ENCODE measurements around the gene PPFIBP2.

Gene PPFIBP2

DNA sequence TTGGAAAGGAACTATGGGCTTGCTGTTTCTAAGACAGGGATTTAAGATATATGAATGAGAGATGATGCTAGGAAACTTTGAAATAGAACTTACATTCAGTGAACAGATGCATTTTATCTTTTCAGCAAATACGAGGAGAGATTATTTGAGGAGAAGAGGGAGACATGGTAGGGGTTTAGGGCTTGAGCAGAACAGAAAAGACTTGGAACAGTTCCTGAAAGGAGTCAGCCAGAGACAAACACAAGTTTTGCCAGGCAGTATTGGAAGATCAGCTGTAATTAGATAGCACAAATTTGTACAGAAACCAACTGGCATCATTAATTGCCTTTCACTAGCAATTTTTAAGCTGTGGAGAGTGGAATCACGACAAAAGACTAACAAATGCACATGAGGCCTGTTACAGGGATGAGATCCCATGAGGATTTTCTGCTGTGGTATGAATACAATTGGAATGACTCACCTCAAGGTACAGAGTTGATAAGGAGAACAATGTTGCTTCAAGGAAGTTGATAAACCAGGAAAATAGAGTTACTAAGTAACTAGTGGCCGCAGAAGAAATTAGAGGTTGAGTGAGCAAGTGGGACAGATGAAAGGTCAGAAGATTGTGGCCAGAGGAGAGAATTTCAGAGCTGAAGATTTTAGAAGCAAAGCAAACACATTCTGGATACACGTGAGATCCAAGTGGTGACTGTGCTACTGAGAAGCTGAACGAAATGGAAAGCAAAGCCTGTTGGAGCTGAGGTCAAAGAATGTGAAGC, 91.6 kb downstream of the PPFIBP2 start:
- no peak for FAIRE-seq

DNA sequence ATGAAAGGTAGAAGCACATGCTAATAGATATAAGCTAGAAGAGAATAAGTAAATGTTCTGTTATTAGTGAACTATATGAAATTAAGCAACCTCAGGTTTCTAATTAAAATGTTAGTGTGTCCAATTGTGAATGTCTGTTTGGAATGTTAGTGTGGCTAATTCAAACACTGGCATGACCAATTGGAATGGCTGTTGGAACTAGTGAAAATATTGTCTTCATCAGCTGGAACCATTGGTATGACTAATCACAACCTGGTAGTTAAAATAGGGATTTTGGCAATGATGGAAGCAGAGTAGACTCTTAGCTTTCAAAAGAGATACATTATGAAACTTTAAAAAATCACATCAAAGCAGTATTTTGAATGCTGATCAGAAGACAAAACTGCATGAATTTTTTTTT, 92.7 kb downstream of the PPFIBP2 start:
- FAIRE-seq: no peak

DNA sequence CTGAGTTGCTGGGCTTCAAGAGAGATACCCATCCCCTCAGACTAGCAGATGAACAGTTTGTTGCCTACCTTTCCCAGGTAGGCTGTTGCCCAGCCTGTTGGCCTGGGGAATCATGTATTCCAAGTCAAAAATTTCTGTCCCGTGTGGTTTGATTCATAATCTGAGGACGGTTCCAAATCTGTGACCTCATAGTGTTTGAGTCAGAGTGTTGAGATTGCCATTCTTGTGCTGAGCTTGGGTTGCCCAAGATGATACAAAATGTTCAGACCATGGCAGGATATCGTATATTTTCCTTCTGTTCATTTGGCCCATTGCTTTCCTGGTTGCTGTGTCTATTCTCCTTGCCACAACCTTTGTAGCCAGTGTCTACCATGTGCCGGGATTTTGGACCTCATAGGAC, 95.2 kb downstream of the PPFIBP2 start:
- no peak for FAIRE-seq

DNA sequence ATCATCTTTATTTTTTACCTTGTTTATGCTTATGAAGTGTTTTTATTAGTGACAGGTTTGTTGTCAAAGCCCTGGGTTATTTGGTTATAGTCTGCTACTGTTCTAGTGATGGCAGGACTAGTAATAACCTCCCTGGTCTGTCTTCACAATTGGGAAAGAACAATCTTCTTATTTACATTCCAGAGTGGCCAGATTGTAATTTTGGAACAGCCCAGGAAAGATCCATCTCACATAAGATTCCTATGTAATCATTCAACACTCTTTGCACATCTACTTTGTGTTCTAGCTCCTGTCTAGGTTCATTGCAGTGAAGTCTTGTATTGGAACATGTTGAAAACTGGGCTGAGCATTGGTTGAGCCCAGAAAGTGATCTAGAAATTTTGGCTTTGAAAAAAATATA, 95.7 kb downstream of the PPFIBP2 start:
- no peak for FAIRE-seq

DNA sequence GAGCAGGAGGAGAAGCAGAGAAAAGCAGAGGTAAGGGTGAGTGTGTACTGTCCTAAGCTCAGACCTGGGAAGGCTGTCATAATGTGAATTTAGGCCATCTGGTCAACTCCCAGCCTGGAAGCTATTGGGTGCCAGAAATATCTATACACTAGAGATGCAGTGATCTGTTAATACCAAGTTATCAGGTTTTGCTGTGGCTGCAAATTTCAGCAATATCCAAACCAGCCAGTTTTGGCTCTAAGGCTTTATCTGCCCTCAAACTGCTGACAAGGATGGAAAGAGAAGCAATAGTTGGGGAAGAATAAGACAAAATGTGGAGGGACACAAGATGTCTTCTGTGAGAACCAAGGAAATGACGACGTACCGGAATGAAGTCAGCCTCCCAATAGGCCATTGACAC, 96.6 kb downstream of the PPFIBP2 start:
- FAIRE-seq: no peak

DNA sequence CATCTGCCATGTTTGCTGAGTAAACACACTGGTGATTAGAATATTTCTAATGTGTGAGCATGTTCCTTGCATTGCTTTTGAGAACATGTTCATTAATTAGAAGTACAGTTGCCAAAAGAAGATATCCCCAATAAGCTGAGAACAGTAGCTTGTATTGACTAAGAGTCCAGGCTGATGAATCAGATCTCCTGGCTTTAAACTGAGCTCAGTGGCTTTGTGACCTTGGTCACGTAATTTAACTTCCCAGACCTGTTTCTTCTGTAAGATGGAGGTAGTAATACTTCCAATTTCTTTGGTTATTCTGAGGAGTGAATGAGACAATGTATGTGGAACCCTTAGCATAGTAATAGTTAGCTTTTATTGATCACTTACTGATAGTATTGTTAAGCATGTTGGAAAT, 97.6 kb downstream of the PPFIBP2 start:
- FAIRE-seq: no peak

DNA sequence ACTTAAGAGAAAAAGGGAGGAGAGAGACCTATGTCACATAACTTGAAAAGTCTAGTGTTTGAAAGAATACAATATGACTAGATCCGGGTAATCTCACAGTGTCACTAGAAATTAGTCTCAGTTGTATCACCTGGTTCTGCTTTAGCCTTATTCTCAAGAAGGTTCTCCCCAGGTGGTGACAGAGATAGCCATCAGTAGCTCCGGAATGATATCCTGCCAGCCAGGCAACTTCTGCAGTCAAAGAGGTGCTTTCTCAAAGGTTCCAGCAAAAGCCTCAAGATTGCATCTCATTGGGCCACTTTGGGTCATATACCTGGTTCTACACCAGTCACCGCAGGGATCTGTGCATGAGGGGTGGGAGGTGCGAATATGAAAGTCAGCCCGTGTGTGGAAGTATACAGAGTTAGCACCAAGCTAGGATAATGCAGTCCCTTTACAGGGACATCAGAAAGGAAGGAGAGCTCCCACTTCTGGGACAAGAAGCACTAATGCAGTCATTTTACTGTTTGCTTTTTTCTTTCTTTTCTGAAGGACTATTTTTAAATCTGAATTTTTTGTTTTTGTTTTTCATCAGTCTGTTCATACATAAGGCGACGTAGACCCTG, 98.4 kb downstream of the PPFIBP2 start:
- no peak for FAIRE-seq

DNA sequence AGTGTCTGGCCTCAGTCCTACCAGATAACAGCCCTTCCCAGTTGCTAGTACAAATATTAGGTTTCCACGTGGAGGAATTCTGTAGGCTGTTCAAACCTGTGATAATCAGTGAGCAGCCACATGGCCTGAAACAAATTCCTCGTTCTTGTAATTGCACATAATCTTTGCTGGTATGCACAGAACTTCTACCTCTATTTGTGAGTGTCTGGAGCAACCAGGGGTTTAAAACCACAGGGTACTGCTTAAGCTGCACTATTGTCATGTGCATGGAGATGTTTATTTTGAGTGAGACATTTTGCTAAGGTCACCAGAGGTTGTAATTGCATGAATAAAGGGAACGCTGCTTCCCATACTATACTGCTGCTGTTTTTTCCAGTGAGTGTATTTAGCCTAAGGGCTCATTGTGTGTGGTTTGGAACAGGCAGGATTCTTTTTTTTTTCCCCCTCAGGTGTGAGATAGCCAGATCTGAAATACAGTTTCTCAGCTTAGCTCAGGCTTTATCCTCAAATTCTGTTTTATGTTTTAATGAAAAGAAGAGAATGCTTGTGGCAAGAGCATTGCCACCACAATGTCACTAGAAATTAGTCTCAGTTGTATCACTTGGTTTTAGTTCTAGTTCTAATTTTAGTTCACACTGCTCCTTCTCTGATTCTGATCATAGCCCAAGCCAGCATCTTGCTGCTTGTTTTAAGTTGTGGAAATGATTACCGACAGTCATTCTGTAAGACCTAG, 99.0 kb downstream of the PPFIBP2 start:
- no peak for FAIRE-seq

DNA sequence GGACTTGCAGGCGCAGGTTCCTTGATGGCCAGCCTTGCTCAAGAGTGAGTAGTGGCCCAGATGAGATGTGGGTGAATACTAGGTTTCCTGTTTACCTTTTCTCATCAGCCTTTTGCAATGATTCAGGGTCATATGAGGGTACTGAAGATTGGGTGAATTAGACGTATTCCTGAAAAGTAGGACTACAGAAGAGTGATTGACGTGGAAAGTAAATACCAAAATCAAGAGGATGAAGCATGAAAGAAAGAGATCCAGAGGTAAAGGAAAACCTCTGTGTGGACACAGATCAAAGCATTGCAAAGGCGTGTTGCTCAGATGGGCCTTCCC, 99.6 kb downstream of the PPFIBP2 start:
- FAIRE-seq: no peak

DNA sequence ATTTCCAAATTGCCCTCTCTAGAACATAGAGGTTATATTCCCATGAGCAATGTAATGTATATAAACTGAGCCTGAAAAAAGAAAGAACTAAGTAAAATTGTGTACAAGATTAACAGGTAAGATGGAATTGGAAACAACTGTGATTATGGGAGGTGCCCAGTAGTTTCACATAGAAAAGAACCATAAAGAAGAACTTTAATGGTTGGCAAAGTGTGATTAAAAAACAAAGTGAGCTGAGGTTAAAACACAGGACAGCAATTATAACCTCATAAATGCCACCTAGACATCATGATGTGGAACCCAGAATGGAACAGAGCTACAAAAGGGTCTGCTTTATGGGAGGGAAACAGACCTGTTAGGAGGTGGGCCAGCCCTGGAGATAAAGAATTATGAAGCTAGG, 100.9 kb downstream of the PPFIBP2 start:
- no peak for FAIRE-seq

DNA sequence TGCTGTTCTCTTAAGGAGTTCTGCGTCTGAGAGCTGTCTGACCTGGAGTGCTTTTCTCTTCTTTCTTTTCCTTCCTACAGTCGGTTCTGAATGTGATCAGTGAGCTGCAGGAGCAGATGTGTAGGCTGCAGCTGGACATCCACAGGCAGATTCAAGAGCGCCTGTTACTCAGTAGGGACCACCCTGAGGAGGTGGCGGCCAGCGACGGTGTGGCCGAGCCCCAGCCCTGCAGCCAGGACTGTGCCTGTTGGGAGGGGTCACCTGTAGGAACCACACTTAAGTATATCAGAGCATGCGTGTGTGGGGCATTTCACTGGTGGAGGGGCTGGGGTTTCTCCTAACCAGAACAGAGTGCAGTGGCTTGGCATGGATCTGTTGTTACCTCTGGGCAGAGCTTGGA, 103.2 kb downstream of the PPFIBP2 start:
- FAIRE-seq: no peak

DNA sequence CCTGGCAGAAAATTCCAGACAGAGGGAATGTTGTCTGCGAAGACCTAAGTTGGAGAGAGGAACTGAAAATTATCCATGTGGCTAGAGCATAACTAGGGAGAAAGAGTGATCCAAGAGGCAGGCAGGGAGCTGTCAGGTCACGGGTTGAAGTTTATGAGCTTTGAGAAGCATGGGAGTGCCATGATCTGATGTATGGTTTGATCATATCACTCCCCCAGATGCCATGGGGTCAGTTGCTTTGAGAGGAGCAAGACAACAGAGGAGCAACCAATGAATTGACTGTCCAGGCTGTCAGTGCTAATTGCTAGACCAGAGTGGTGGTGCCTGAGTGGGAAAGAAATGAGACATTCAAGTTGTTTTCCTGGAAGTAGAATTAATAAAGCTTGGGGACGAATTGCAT, 105.5 kb downstream of the PPFIBP2 start:
- FAIRE-seq: no peak

DNA sequence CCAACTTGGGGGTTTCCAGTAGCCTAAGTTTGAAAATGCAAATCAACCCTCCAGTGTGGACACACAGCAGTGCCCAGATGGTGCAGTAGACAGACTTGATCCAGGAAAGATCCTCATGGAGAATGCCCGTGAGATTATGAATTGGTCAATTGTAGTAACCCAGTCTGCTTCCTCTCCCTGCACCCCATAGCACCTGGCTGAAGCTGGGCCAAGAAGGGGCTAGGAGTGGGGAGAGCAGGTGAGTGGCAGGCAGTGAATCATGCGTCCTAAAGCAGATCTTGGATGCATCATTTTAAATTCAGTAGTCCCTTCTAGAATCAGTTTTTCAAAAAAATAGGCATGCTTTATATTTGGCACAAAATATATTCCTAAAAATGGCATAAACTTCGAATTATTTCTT, 107.3 kb downstream of the PPFIBP2 start:
- FAIRE-seq: no peak

DNA sequence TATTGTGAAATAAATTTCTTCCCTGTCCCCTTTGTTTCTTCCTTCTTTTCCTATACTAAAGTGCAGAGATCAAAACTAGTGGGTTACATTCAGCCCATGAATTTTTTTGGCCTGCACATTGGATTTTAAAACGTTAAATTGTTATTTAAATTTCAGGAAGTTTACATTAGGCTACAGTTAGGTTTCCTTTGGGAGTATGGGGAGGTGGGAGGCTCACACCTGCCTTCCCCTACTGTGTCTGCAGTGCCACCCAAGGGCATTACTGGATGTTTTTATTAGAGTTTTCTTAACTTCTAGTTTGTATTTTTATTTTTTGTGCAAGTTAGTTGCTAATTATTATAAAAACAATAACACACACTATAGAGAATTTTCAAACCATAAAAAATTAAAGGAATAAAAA, 107.8 kb downstream of the PPFIBP2 start:
- FAIRE-seq: no peak

DNA sequence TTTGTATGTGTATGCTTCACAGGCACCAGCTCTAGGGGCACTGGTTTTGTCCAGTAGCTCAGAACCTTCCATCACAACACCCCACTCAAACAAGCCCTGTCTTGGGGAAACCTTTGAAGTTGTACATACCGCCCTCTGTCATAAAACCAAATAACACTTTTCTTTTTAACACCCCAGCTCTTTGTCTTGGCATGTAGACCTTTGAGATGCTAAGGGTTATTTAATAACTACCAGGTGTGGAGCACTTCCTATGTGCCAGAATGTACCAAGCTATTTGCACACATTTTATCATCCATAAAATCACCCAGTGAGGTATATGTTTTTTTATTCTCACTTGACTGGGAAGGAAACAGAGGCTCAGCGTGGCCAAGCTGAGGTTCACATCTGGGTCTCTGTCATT, 108.9 kb downstream of the PPFIBP2 start:
- no peak for FAIRE-seq

DNA sequence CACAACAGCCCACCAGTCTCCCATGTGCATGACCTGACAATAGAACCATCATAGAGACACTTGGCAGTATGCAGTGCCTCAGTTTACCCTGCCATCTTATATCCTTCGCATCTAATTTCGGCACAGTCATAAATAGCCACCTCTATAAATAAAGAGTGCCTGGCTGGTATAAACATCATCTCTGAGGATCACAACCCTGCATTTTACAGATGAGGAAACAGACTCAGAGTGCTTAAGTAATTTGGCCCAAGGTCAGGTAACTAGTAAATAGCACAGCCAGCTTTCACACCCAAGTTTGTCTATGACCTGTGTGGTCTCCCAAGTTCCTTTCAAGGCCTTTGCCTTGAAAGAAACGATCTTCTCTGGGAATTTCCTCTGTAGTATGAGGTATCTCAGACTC, 114.9 kb downstream of the PPFIBP2 start:
- no peak for FAIRE-seq

DNA sequence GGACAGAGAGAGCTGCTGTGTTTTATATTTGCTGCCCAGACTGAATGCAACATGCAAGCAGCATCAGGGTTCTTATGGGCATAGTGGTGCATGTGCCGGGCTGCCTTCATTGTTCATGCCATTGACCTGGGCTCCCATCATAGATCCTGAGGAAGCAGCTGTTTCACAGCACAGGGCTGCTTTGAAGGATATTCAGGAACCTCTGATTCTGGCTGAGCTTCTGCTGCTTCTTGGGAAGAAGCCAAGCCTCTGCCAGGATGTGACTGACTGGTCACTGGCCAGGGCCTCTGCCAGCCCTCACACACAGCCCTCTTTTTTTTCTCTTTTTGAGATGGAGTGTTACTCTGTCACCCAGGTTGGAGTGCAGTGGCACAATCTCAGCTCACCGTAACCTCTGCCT, 116.2 kb downstream of the PPFIBP2 start:
- FAIRE-seq: no peak

DNA sequence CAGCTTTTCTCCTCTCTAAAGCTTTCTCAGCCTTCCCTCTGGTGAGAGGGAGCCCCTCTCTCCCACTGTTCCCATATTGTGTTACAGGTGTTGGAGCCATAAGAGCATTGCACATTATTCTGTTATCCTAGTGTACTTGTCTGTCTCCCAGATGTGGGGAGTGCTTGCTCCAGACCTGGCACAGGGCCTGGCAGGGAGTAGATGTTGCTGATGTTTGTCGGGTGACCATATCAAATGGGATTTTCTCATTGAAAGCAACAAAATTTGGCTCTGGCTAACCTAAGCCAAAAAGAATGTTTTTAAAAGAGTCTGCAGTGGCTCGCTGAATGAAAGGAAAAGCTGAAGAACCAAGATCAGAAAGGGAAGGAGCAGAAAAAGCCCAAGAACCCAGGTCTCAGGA, 118.4 kb downstream of the PPFIBP2 start:
- FAIRE-seq: no peak

DNA sequence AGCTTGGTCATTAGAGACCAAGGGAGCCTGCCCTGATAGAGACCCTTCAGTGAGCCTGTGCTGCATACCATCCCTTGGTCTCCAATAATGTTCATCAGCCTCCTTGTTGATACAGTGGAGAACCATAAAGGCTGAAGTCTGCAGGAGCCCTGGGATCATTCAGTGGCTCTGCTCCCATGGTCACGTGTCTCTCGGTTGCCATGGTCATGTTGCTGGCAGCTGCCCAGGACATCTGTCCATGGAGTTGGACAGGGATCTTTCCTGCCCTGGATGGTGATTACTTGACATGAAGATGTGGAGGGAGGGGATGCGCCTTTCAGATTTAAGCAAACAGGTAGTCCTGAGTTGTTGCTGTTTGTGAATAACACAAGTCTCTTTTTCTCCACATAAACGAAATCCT, 121.3 kb downstream of the PPFIBP2 start:
- no peak for FAIRE-seq

DNA sequence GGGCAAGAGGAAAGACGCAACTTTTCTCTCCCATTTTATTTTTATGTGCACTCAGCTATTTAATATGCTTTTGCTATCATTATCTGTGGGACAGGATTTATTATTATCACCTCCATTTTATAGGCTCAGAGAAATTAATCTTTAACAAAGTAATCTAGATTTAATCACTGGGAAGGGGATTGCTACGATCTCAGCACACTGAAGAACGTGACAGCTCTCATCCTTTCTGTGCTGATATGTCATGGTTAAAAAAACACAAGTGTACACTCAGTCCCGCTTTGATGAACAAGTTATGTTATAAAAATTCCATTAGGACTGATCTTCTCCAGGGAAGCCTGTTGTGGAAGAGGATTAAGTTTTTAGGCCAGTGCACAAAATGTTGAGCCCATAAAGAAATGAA, 121.9 kb downstream of the PPFIBP2 start:
- FAIRE-seq: no peak

DNA sequence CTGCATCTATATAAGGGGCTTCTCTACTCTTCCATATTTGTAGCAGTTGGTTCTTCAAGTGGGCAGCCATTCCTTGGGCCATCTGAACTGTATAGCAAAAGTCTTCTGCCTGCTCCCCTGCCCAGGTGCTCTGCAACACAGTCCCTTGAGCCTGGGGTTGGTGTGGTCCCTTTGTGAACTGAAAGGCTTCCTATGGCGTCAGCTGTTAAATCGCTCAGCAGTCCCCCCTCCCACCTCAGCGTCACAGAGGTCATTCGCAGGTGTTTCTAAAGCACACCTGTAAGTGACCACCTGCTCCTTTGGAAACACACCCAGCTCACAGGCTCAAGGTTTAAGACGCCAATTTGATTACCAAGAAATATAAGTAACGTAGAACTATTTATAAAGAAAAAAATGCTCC, 122.6 kb downstream of the PPFIBP2 start:
- no peak for FAIRE-seq

DNA sequence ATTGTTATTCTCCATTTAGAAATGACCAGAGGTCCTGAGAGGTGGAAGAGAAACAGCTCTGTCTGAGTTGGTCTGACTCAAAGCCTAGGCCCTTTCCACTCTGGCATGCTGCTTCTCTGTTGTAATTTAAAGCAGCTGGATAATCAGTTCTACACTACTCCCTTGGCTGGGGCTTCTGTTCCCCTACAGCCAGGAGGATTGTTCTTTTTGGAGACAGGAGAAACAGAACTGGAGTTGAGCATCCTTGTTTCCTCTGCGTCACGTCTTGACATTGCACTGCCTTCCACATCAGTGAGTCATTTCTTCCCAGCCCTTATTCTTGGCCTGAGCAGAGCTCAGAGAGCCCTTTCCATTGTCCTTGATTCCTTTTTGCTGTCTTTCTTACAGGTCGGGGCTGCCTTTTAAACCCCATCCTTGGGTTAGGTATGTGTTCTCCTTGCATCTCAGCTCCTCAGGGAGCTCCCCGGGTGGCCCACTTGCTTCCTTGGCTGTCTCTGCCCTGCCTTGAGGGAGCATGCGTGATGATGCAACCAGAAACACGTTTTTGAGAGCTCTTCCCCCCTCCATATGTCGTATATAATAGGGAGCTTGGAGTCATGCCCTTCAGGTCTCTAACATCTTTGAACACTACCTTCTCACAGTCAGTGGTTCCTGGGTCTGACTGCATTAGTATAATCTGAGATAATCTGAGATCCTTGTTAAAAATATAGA, 123.8 kb downstream of the PPFIBP2 start:
- no peak for FAIRE-seq

DNA sequence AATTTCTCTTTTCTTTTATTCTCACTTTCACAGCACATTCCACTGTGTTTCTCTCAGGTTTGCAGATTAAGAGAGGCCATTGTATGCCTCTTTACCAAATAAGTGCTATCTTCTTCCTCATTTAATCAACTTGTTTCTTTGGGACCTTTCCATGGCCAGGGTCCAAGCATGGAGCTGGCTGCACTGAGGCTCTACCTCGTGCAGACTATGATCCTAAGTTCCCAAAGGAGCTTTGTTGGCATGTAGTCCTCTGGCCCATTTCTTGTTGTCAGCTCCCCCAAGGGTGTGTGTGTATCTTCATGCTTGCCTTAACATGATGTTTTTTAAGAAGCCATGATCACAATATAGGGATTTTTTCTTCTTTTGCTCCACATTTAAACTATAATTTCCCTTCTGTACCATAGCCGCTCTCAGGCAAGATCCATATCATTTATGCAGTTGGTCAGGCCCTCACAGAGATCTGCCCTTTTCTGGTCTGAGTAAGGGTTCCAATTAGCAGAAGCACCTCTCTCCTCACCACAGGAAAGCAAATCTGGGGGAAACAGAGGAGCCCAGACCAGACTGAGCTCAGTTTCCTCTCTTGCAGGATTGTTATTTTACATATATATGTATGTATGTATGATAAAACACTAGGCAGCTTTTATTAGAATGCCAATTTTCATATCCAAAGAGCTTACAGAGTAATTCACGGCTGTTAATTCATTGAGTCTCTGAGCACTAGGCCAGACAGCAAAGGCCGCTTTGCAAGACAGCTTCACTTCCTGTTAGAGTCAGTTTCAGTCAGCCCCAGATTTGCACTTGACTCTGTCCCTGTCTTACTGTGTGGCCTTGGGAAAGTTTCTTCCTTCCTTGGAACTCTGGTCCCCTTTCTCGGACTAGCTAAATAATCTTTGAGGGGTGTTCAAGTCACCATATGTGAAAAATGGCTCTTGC, 125.2 kb downstream of the PPFIBP2 start:
- no peak for FAIRE-seq
